ENCODE data around the gene SLF1. TPM values are rescaled to one million over a fixed set of nuclear protein-coding genes. Genes with fewer than 3 reads are reported as not detected.

Gene SLF1
- total RNA-seq, 1 donor from 2014 or later = 6.2 TPM

GRCh38 chr5:94740286-94740685, 121.8 kb downstream of the SLF1 start:
- H3K4me1 ChIP-seq = no peaks in the 10 kb centered on the region
- no peaks in the 10 kb centered on the region for H3K27me3 ChIP-seq
- DNase-seq = no peak
- no peaks in the 10 kb centered on the region for H3K9me3 ChIP-seq
- H3K4me3 ChIP-seq = no peak overlapping the region
- no peaks in the 10 kb centered on the region for H3K36me3 ChIP-seq
- TF ChIP-seq CTCF (IDR thresholded peaks at IDR 0.05) = no peak
- no peak for ATAC-seq
- H3K27ac ChIP-seq = no peak overlapping the region
- intact Hi-C loops (cut with DNase I) = no loop called here

- no peak for TF ChIP-seq CTCF (IDR thresholded peaks at IDR 0.05)
Measured at GRCh38 chr5:94742852-94743251, 124.4 kb downstream of the SLF1 start.

GRCh38 chr5:94744906-94745305, 126.4 kb downstream of the SLF1 start:
- DNase-seq (no peak), ATAC-seq (no peak)
- Histone ChIP-seq H3K9me3 (no peaks in the 10 kb centered on the region), H3K27ac (no peak overlapping the region), H3K4me1 (no peaks in the 10 kb centered on the region), H3K27me3 (no peaks in the 10 kb centered on the region), H3K36me3 (no peaks in the 10 kb centered on the region), H3K4me3 (no peak overlapping the region)
- intact Hi-C loops (cut with DNase I) = no loop called here
- TF ChIP-seq CTCF (IDR thresholded peaks at IDR 0.05) = no peak

More at GRCh38 chr5:94742852-94743251, 124.4 kb downstream of the SLF1 start:
- Histone ChIP-seq H3K36me3 (no peaks in the 10 kb centered on the region), H3K9me3 (no peaks in the 10 kb centered on the region), H3K27me3 (no peaks in the 10 kb centered on the region), H3K27ac (no peak overlapping the region), H3K4me1 (no peaks in the 10 kb centered on the region), H3K4me3 (no peak overlapping the region)
- DNase-seq (no peak), ATAC-seq (no peak)
- intact Hi-C loops (cut with DNase I) = no loop called here

- intact Hi-C loops (cut with DNase I) = no loop called here
- H3K9me3 ChIP-seq = no peaks in the 10 kb centered on the region
Measured at GRCh38 chr5:94745786-94746730, 127.6 kb downstream of the SLF1 start.

GRCh38 chr5:94746731-94747124, 128.3 kb downstream of the SLF1 start:
- TF ChIP-seq CTCF (IDR thresholded peaks at IDR 0.05) = no peak
- no peak for DNase-seq
- no peaks in the 10 kb centered on the region for H3K4me1 ChIP-seq
- H3K27ac ChIP-seq = no peak overlapping the region
- no peaks in the 10 kb centered on the region for H3K27me3 ChIP-seq
- ATAC-seq = peak; percentile 80
- intact Hi-C loops (cut with DNase I) = no loop called here
- H3K9me3 ChIP-seq = no peaks in the 10 kb centered on the region
- no peak overlapping the region for H3K4me3 ChIP-seq
- no peaks in the 10 kb centered on the region for H3K36me3 ChIP-seq

More at GRCh38 chr5:94745786-94746730, 127.6 kb downstream of the SLF1 start:
- no peak for TF ChIP-seq CTCF (IDR thresholded peaks at IDR 0.05)
- H3K4me1 ChIP-seq = no peaks in the 10 kb centered on the region
- H3K4me3 ChIP-seq = no peak overlapping the region
- H3K36me3 ChIP-seq = no peaks in the 10 kb centered on the region
- H3K27ac ChIP-seq = no peak overlapping the region
- DNase-seq (no peak), ATAC-seq (no peak)
- H3K27me3 ChIP-seq = no peaks in the 10 kb centered on the region

Other genes starting within 250 kb of the SLF1 start
- 4.4 TPM for gene KIAA0825, start 65 bp upstream of the SLF1 start, total RNA-seq

Data from upper lobe of right lung (tissue), 1 donor.